COR-L47 (cell line): Measurements from ENCODE around the gene ALG2.

Experiments used
- DNase-seq: peaks from one replicate; lab custom pipeline; 2025; lab: John Stamatoyannopoulos, UW

The ALG2 gene

GRCh38 chr9:99192786-99193465 lies 28.8 kb downstream of the ALG2 start:
- no peak for DNase-seq

DNA sequence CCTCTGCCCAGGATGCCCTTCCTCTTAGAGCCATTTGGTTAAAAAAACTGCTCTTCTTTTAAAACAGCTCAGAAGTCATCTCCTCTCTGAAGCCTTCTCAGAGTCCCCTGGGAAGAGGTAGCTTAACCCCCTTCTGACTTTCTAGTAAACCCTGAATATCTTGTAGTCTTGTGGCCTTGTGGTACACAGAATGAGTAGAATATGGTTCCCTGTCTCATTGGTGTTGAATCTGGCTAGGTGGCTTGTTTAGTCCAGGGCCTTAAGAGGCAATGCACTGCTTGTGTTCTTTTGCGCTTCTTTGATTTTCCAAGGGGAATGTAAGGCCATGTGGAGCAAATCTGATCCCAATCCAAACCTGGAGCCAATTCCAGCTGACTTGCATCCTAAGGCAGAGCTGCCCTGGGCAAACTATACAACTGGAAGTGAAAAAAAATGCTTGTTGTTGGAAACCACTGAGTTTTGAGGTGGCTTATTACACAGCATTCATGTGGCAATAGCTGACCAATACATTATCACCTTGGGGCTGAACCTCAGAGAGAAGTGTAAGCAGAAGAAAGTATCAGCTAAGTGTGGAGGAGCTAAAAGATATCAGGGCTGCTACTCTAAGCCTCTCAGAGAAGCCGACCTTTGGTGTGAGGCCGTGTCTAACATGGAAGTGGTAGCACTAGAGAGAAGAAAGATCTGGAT lies 31.0 kb downstream of the ALG2 start:
- DNase-seq, result no peak

DNA sequence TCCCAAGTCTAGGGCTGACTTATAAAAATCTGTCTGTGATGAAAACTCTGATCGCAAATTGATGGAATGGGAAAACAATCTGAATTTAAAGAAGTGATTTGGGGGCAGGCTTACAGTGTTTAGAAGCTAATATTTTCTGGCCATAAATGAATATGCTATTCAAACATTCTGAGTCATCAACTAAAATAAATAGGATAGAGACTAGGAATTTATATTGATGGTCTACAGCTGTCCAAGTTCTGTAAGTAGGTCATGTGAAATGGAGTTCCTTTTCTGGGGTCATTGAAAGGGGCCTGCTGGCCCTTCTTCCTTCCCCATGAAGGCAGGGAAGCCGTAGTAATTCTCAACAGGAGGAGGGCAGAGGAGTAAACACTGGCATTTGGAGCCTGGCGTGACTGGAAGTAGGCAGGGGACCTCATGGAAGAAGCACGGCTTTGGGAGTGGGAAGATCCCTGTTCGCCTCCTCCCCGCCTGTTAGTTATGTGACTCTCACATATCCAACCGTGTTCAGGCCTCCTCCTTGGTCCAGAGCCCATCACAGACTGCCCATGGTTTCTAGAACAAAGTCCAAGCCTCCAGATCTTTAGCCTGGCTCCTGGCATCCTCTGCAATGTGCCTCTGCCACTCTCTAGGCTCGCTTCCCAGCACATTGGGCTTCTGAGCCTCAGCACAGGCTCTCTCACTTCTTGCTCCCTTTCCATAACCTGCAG lies 31.7 kb downstream of the ALG2 start:
- no peak for DNase-seq

- DNase-seq, result no peak
Observed at GRCh38 chr9:99189186-99189585, 32.6 kb downstream of the ALG2 start.

DNA sequence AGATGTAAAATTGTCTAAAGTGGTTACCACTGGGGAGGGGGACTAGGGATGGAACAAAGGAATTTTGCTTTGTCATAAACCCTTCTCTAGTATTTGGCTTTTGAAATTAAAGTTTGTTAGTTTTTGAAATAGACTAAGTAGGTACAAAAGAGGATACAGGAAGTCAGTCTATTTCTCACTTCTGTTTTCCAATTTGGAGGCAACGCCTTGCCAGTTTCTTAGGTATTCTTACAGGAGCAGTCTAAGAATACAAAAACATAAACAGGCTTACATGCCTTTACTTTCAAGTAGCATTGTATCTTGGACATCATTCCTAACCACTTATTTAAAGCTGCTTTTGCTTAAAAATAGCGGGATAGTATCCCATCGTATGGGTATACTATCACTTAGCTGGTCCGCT lies 34.4 kb downstream of the ALG2 start:
- no peak for DNase-seq

DNA sequence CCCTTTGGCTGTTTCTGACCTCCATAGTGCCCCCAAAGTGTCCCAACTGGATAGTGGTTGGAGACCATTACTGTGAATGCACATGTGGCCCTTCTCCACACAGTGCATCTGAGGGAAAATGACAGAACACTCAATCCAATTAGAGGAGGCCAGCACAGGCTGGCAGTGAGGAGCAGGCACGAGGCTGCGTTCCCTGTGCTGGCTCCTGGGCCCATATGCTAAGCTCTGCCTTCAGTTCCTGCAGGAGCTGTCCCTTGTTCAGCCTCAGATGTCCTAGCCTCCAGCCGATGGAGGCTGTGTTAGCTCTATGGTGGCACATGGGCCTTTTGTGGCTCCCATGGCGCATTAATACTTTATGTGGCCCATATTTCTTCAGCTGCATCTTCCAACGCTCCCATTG lies 35.8 kb downstream of the ALG2 start:
- no peak for DNase-seq

- DNase-seq, result no peak
Observed at GRCh38 chr9:99185348-99185632, 36.5 kb downstream of the ALG2 start.

GRCh38 chr9:99184475-99185347 lies 37.0 kb downstream of the ALG2 start:
- peak; percentile 79 for DNase-seq

GRCh38 chr9:99184110-99184474 lies 37.6 kb downstream of the ALG2 start:
- DNase-seq, result no peak

GRCh38 chr9:99183616-99184015 lies 38.1 kb downstream of the ALG2 start:
- no peak for DNase-seq

DNA sequence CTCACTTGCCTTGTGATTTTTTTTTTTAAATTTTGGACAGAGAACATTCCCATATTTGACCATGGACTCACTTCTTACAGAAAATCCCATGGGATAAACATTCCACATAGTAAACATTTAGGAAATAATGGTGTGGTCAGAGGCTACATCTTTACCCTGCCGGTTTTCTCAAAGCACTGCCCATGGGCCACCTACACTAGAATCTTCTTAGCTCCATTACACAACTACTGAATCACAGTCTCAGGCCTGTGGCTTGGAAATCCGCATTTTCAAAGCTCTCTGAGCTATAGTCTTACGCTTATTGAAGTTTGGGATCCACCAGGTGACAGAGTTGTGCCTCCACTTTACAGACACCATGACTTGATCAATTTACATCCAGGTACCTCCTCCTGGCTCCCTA lies 39.4 kb downstream of the ALG2 start:
- no peak for DNase-seq

- DNase-seq, result no peak
Observed at GRCh38 chr9:99181621-99182020, 40.1 kb downstream of the ALG2 start.

DNA sequence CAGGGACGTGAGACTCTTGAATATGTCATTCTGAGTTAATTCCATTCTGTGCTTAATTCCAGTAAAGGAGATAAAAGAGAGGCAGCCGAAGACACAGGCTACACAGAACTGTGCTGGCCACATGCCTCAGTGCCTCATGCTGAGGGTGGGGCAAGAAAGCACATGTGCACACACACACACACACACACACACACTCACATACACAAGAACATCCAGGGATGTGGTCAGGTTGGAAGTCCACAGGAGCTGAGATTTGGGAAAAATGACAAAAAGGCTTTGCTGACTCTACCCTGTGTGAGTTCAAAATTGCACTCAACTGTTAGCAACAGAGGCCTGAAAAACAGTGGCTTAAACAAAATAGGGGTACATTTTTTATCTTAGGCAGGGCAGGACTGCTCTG lies 40.5 kb downstream of the ALG2 start:
- DNase-seq, result no peak

GRCh38 chr9:99180662-99181061 lies 41.1 kb downstream of the ALG2 start:
- DNase-seq, result no peak

GRCh38 chr9:99180199-99180598 lies 41.5 kb downstream of the ALG2 start:
- no peak for DNase-seq

GRCh38 chr9:99178912-99179872 lies 42.5 kb downstream of the ALG2 start:
- no peak for DNase-seq

- DNase-seq, result no peak
Observed at GRCh38 chr9:99177576-99178366, 44.0 kb downstream of the ALG2 start.

DNA sequence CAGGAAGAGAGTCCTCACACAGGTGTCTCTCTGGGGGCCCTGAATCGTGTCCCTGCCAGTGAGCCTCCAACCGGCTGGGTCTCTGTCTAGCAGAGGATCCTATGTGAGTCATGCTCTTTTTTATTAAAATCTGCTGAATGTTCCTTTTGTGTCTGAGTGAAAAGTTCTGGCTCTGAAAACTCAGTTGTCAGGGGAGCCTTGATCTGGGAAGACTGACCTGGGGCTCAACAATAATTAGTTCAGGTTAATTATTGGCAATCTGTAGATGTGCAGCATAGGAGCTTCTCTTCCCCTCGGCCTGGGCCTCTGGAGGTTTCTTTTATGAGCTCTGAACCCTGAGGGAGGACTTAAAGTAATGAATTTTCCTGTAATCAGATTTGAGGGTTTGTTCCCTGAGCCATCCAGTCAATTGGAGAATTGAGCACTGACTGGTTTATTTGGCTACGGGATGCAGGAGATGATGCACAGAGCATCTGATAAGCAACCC lies 45.2 kb downstream of the ALG2 start:
- no peak for DNase-seq

DNA sequence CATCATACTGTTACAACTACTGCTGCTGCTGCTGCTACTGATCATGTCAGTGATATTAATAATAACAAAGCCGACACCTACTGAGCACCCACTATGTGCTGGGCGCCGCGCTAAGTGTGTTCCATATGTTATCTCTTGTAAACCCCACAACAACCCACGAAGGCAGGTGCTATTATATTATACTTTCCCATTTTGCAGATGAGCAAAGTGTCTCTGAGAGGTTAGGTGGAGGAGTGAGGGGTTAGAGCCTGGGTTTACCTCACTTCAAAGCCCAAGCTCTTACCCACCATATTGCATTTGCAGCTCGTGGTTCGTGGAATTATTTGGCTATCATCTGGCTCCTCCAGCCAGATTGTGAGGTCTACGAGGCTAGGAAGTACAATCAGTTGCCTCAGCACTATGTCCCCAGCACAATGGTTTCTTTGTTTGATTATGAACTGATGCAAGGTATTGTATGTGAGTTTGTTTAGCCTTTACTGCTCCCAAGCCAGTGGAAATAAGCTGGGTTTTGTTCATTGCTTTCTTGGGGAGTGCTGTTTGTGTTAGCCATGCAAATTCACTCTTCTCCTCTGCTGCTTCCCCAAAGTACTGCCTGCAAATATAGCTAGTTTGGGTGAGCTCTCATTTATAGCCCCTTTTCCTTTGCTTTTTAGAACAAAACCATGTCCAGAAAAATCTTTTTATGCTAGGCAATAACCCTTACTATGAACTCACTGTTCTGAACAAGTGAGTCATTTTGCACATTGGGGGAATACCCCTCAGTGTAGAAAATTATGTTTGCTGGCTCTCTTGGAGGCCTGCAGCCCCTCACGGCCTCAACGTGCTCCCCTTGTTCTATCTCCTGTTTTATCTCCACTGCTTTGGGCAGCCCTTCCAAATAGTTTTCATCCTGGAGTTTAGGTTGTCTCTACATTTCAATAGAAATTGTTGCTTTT lies 47.9 kb downstream of the ALG2 start:
- peak; percentile 18 for DNase-seq
